ENCODE results near the gene TPM3.

TPM3 gene

DNA sequence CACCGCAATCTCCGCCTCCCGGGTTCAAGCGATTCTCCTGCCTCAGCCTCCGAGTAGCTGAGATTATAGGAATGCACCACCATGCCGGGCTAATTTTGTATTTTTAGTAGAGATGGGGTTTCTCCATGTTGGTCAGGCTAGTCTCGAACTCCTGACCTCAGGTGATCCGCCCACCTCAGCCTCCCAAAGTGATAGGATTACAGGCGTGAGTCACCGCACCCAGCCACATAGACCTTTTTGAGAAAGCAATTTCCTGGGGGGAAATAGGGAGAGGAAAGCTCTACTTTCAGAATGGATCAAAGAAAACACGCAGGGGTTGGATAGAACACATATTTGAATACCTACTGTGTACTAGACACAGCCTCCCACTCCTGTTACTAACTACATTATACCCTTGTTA, 13.9 kb upstream of the TPM3 start:
- DNase-seq, result peak; percentile 12

DNA sequence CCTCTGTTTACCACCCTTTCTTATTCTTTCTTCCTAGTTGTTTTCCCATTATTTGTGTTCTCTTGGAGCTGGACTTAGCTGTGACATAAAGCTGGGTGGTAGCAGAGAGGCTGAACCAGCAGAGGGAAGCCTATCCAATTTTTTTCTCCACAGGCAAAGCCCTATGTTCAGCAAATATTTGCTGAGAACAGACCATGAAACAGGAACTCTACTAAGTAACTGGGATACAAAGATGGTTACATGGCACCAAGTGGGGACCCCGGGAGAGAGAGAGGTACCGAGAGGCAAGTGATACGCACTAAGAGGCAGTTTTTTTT, 7.6 kb upstream of the TPM3 start:
- no peak for DNase-seq

DNA sequence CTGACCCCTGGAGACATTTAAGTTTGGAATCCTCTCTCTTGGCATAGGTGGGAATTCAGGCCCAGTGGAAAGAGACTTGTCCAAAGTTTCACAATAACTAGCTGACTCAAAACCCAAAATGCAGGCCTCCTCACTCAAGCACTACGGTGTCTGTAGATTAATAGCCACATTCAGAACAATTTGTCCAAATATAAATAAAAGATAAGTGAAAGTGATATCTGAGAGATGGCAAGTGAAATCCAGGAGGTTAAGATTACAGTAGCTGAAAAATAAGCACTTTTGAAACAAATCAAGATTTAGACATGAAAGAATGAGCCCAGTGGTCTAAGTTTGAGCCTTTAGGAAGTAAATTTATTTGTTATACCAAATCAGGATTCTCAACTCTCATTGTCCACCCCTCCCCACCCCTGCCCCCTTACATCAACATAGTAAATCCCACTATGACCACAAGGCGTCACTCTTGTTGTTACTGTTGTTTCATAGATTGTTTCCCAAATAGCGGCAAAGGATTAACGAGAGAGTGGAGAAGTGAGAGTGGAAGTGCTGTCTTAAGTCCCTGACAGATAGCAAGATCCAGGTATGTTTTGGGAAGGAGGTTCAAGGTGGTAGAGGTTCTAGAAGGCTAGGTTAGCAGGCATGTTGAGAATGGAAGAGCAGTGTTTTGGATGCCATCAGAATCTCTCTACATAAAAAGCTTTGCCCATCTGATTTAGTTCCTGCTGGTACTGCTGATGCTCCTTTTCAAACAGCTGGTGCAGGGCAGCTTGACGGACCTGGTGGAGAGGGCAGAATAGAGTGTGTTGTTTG, 7.1 kb upstream of the TPM3 start:
- DNase-seq, result no peak

DNA sequence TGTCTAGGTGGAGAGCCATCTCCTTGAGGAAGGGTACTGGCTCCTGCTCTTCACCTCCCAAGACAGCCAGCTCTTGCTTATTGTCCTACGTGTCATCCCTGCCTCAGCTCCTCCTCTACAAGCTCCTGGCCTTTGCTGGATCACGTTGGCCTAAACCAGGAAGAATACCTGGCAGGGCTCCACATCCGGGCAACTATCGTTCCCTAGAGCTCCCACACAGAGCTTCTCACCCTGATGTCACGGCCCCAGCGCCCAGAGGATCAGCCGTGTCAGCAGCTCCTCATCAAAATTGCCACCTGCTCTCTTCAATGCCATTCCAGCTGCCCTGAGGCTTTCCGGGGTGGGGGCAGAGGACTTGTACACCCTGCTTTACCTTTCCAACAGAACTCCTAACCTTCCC, 1.9 kb upstream of the TPM3 start:
- DNase-seq, result no peak

DNA sequence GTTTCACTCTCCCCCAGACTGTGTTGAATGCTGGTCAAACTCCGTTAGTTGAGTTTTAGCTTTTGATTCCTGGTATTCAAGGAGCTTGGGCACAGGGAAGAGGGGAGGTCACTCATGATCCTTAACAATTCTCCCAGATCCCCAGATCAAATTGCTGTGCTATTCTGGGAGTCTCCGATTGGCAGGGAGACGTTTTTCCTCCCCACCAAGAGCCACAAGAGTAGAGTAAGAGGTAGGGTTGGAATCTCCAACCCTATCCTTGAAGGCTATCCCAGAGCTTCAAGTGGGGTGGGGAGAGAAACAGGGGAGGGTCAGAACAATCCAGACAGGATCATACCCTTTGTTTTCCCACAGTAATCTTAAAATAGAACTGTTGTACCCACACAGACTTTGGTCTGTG, 576 bp upstream of the TPM3 start:
- no peak for DNase-seq

DNA sequence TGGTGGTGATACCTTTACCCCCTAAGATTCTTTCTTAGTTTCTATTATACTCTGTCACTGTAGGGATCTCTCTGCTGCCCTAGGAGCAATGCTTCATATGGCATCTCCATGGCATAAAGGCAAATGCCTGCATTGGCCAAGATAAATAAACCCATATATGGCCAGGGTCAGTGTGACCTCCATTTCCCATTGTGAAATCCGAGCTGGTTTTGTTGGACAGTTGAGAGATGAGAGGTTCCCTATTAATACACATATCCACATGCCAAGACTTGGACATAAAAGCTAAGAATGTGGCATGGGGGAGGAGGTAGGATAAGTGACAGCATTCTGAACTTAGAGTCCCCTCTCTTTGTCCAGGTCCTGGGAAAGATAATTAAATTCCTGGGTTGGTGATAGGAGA, 1.4 kb downstream of the TPM3 start:
- no peak for DNase-seq

DNA sequence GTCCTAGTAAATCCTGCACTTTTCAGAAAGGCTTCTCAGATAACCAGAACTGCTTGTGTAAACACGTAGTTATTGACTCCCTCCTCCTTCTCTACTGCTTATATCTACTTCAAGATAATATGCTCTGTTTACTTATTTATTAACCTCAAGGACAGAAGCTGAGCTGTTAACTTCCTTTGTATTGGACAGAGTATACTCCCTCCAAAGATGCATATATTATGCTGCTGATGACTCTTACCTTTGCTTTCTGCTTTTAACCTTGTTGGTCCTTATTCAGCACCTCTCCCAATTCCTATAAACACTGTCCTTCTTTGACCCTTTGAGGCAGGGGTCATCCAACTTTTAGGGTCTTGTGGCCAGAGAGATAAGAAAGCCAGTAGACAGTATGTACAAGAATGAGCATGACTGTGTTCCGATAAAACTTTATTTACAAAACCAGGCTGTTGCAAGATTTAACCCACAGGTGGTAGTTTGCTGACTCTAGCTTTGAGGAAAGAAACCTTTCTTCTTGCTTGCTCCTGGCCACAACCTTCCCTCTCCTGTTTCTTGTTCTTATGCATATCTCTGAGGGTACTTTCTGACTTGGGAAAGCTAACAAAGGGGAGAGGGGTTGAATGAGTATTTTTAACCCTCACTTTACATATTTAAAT, 4.9 kb downstream of the TPM3 start:
- DNase-seq, result no peak

DNA sequence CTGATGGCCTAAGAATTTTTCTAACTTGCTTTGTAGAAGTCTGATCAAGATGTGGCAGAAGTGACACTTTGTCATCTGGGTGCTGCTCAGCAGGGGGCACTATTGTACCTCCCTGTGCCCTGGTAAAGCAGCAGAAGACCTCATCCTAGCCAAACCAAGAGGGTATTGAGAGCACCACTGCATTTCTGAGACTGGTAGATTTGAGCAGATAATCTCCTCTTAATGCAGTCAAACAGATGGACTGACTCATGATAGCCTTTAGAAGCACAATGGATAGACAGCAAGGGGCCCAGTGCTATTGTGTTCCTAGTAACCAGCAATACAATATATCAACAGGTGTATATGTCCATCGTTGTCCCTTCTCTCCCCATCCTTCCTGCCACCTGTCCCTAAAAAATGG, 5.7 kb downstream of the TPM3 start:
- DNase-seq, result peak; percentile 67

DNA sequence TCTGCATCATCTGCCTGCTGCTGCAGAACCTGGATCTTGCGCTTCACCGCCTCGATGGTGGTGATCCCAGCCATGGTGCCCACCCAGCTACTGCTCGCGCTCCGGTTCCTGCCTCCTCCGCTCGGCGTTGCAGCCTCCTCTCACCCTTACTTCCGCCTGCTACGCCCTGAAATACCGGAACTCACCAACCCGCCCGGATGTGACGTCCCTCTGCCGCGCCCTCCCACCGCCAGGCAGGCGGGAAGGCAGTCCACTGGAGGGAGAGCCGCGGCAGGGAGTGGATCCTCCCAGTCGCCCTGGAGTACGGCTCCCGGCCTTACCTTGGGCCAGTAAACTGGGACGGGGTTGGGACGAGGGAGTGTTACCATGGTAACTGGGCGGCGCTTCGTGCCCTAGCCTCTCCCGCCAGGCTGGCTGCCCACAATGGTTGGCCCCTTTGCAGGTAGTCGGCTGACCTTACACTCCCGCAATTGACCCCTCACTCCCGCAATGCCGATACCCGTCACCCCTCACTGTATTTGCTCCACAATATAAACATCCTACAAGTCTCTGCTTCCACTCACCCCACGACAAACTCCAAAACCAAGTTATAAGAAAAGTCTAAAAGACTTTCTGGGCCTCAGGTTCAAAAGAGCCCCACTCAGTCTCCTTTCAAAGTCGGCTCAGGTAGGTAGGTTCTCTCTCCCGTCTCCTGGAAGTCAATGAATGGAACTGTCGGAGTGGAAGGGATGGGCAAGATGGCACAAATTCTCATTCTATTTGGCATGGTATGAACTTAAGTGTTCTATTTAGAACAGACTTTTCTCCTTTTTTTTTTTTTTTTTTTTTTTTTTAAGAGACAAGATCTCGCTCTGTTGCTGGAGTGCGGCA, 8.6 kb downstream of the TPM3 start:
- DNase-seq, result peak; percentile 93

DNA sequence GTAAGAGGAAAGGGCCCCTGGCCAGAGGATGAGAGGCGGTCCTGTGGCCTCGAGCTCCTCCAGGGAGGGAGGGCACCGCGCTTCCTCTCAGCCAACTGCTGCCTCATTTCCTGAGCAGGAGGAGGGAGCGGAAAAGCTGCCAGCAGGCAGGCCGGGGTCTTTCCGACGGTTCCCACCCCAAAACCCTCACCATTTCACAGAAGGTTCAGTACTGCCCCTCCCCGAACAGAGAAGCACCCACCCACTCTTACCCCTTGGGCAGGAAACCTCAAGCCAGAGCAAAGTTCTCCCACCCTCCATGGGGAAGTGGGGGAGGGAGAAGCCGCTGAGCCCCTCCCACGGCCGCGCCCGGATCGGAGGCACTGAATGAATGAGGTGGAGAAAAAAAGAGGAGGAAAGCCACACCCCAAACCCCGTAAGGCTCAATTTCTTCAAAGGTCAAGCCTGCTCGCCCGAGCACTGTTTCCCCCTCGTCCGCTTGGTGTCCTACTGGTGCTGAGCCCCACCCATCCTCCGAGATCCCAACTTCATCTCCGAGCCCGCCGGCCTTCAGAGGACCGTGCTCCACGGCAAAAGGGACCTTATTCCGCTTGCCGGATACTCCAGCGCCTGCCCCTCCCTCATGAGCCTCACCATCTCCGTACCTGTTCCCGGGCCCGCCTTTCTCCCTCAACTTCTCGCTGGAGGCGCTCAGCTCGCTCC, 9.4 kb downstream of the TPM3 start:
- DNase-seq, result peak; percentile 67

DNA sequence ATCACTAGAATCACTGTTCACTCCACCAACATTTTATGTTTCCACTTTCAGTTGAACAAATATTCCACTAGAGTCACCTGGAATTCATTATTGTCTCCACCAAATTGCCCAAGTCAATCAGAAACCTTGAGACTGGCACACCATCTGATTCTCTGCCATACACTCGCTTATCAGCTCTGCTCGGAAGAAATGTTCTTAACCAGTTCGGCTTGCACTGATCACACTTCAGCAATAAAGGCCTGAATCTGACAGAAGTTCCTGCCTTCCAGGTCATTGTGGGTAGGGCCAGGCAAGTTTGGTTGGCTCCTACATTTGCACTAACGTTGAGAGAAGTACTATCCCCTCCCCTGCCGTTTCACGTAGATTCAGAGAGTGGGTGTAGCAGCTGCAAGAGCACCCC, 10.0 kb downstream of the TPM3 start:
- no peak for DNase-seq

DNA sequence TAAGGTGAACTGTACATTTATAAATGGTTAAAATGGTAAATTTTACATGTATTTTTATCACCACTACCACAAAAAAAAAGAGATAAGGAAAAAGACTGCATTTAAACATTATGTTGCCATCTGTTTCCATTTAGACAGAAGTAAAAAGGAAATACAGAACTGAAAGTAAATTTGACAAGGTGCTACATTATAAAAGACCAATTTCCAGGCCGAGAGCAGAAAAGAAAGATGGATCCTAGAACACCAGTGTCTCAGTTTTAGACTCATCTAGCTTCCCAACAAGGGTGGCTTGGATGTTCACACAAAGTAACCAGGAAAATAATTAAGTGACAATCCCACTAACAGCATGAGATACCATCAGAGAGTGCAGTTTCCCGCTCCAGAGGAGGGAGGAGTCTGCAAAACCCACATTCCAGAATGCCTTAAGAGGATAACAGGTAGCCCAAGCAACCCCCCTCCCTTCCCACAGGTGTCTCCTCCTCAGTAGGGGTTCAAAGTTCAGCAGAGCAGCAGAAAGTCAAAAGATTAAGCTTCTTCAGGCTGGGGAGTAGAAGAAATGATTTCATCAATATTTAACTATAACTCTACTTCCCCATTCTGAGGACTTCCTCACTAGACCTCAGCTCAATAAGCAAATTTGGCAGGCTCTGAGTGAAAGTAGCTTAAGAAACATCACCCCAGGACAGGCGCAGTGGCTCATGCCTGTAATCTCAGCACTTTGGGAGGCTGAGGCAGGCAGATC, 11.8 kb downstream of the TPM3 start:
- DNase-seq, result no peak

DNA sequence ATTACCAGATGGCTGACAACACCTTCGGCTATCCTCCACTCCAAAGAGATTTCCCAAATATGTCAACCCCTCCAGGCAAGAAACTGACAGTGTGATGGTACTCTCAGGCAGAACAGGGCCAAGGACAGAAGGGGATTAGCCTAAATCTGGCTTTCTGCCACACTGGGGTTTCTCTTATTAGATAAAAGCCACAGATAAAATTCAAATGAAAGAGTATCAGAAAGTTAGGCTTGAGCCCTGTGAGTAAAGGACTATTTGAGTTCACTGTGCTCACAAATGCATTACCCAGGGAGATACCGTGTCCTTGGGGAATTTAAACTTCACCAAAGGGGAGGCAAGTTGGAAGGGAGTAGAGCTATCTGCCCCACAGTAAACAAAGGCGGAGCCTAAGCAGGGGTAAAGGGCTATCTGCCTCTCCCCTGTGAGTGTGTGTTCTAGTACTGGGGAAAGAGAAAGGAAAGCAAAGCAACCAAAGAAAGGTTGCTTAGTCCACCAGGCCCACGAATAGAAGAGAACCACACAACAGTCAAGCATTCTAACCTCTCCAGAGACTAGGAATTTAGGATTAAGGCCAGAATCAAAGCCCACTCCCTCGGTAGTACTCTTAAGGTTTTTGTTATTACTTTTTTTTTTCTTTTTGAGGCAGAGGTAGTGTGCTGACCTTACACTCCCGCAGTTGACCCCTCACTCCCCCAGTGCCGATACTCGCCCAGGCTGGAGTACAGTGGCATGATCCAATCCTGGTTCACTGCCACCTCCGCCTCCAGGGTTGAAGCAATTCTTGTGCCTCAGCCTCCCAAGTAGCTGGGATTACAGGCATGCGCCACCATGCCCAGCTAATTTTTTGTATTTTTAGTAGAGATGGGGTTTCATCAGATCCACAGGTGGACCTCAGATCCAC, 12.7 kb downstream of the TPM3 start:
- DNase-seq, result no peak

DNA sequence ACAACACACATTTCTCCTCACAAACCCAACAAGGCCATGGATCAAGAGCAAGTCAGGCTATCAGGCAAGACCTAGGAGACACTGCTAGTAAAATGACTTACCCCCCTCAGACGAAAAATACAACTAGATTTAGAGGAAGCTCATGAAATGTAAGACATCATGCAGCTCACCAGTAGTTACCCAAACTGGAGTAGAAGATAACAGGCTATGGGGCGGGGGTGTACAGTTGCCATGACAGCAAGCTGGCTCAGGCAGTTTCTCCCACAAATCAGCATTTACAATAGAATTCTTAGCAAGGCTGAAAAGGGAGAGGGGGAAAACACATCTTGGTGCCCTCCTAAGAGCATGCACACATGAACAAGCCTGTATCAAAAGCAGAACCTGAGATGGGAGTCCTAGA, 13.9 kb downstream of the TPM3 start:
- peak; percentile 31 for DNase-seq

DNA sequence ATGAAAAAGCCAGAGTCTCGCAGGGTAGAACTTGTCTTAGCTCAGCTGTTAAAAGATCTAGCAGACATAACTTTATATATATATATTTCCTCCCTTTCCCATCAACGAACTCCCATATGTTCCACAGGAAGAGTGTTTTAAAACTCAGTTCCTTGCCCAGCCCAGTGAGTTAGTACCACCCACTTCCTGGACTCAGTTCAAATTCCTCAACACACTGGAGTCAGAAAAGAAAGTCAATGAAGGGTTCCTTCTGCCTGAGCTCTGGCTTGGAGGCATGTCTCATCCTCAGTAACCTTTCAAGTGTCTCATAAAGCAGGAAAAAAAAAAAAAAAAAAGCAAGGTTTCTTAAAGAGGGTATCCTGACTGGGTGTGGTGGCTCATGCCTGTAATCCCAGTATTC, 15.6 kb downstream of the TPM3 start:
- DNase-seq, result no peak

DNA sequence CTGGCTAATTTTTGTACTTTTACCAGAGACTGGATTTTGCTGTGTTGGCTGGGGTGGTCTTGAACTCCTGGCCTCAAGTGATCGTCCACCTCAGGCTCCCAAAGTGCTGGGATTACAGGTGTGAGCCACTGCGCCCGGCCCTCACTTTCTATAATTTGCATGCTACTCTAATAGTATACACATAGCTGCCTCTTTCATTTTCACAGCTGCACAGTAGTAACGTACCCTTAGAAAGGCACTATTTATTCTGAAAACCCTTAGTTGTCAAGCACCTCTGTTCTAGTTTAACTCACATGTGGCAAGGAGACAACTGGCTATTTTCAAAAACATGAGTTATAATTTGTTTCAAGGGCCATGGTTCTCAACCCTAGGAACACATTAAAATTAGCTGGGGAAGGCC, 17.2 kb downstream of the TPM3 start:
- DNase-seq, result no peak

DNA sequence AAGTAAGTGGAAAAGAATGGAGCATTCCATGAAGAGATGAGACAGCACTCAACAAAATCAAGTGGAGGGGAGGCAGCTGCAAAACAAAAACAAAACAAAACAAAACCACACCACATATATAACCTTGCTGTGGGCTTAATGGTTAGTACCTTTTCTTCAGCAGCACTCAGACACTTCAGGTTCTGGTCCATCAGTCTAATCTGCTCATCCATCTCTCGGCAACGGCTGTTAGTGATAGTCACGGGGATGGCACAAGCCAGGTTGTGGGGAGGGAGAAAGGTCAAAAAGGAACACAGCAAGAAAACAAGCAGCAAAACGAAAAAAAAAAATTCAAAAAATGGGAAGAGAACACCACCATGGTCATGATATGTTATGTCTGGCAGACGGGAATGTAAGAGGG, 20.0 kb downstream of the TPM3 start:
- DNase-seq, result no peak

DNA sequence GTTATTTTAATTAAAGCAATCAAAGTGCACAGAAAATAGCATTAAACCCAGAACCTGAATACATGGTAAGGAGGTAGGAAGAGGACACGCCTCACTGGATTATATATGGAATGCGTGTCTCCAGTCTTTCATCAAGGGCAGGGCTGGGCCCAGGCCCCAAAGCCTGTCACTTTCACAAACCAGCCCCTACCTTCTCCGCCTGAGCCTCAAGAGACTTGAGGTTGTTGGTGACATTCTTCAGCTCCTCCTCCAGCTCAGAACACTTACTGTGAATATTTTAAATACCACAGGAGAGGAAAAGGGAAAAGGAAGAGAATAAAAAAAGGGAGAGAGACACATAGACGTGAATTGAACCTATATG, 20.7 kb downstream of the TPM3 start:
- no peak for DNase-seq

DNA sequence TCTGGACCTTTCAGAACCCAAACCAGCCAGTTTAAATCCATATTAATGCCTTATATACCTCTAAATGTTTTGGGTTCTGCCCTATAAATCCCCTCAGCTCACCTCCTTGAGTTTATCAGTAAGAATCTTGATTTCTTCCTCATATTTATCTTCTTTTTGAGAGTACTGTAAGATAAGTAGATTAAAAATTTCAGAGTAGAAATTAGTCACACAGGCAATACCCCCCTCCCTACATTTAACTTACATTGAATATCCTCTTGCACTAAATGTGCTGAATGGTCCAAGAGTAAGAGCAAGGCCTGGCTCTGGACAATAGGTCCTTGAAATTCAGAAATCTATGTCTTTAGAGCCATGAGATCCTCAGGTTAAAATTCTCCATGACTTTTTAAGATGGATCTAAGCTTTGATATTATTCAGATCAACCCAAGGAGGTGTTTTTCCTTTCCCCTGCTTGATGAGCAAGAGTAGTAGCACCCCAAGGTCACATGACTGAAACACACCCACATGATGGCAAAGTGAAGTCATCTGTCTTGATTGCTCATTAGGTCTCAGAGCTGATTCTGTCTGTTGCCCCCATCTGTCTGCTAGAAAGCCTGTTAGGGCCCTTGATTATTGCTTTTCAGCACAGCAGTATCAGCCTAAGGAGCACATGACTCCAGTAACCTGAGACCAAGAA, 21.2 kb downstream of the TPM3 start:
- DNase-seq, result peak; percentile 43

DNA sequence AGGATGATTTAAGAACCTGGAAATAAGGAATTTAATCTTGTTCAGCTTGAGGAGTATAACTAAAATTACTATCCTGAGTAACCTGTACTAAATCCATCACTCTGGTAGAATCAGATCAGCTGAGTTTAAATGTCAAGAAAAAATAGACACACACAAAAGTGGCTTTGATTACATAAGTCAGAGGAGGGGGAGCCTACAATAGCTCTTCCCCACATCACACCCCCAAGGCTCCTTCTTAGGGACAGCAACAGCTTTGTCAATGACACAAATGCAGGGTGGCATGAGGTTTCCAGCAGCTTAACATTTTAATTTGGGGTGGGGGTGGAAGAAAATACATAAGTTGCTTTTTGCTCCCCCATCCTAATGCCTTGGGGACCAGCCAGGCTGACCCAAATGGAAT, 24.4 kb downstream of the TPM3 start:
- DNase-seq, result no peak

DNA sequence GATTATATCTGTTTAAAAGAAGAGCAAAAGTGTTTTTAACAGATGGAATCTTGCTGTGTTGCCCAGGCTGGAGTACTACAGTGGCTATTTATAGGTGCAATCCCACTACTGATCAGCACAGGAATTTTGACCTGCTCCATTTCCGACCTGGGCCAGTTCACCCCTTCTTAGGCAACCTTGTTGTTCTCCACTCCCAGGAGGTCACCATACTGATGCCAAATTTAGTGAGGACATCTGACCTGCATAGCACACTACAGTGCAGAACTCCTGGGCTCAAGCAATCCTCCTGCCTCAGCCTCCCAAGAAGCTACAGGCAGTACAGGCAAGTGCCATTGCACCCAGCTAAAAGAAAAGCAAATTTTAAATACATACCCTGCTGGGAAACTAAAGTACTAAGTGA, 25.7 kb downstream of the TPM3 start:
- DNase-seq, result no peak
